H9 (cell line): ENCODE data around the gene PTPMT1. TPM values are rescaled to one million over a fixed set of nuclear protein-coding genes. Genes with fewer than 3 reads are reported as not detected.
"Not testable (repeated sequence)": the region's sequence is repeated elsewhere in the genome, so short reads cannot be mapped to it uniquely, and the experiment has no call there.

ENCODE experiments used
- DNase-seq: peaks from one replicate; pipeline ENCODE4 v3.0.0-alpha.2; 2017
- H2AFZ ChIP-seq: one replicate; pipeline ENCODE4 v1.6.1; 2013; ENCODE audit warnings: mild to moderate bottlenecking, low read length, control low read depth, moderate library complexity
- H2AK5ac ChIP-seq: 2 replicates; pipeline ENCODE4 v1.6.1; 2013; ENCODE audit warnings: low read length, control low read depth, mixed read lengths; ENCODE audit not compliant: insufficient read length
- H2BK120ac ChIP-seq: one replicate; pipeline ENCODE4 v1.6.1; 2013; ENCODE audit warnings: low read depth, mild to moderate bottlenecking, low read length, control low read depth, inconsistent platforms; ENCODE audit not compliant: poor library complexity, severe bottlenecking
- H2BK12ac ChIP-seq: 2 replicates; pipeline ENCODE4 v1.6.1; 2013; ENCODE audit warnings: low read length, control low read depth, mixed read lengths, low read depth; ENCODE audit not compliant: insufficient read length
- H2BK15ac ChIP-seq: 2 replicates; pipeline ENCODE4 v1.6.1; 2013; ENCODE audit warnings: low read depth, low read length, control low read depth
- H2BK20ac ChIP-seq: one replicate; pipeline ENCODE4 v1.6.1; 2013; ENCODE audit warnings: low read depth, mild to moderate bottlenecking, low read length, control low read depth, inconsistent platforms; ENCODE audit not compliant: poor library complexity, severe bottlenecking
- H2BK5ac ChIP-seq: 2 replicates; pipeline ENCODE4 v1.6.1; 2013; ENCODE audit warnings: low read length, control low read depth, mixed read lengths; ENCODE audit not compliant: insufficient read length
- H3K14ac ChIP-seq: 2 replicates; pipeline ENCODE4 v1.6.1; 2013; ENCODE audit warnings: low read length, control low read depth; ENCODE audit not compliant: insufficient read depth
- H3K18ac ChIP-seq: 2 replicates; pipeline ENCODE4 v1.6.1; 2013; ENCODE audit warnings: low read depth, mild to moderate bottlenecking, mixed read lengths, low read length, control low read depth; ENCODE audit not compliant: insufficient read length
- H3K23ac ChIP-seq: 2 replicates; pipeline ENCODE4 v1.6.1; 2013; ENCODE audit warnings: low read length, control low read depth, mixed read lengths, low read depth; ENCODE audit not compliant: insufficient read length
- H3K23me2 ChIP-seq: 2 replicates; pipeline ENCODE4 v1.6.1; 2013; ENCODE audit warnings: low read depth, mild to moderate bottlenecking, mixed read lengths, low read length, control low read depth; ENCODE audit not compliant: insufficient read length, poor library complexity, severe bottlenecking
- H3K27ac ChIP-seq: 2 replicates; pipeline ENCODE4 v1.5.1; 2013; ENCODE audit warnings: low read length, control low read depth, mixed read lengths, low read depth; ENCODE audit not compliant: insufficient read length
- H3K27me3 ChIP-seq: 2 replicates; pipeline ENCODE4 v1.6.1; 2013; ENCODE audit warnings: low read length, control low read depth, inconsistent platforms; ENCODE audit not compliant: insufficient read depth
- H3K4ac ChIP-seq: 2 replicates; pipeline ENCODE4 v1.6.1; 2013; ENCODE audit warnings: low read depth, mild to moderate bottlenecking, control low read depth, inconsistent platforms, low read length, moderate library complexity
- H3K4me1 ChIP-seq: 2 replicates; pipeline ENCODE4 v1.6.1; 2013; ENCODE audit warnings: low read length, control low read depth, inconsistent platforms; ENCODE audit not compliant: insufficient read depth
- H3K4me2 ChIP-seq: 2 replicates; pipeline ENCODE4 v1.6.1; 2013; ENCODE audit warnings: low read length, control low read depth, mixed read lengths; ENCODE audit not compliant: insufficient read length, insufficient read depth
- H3K56ac ChIP-seq: 2 replicates; pipeline ENCODE4 v1.6.1; 2013; ENCODE audit warnings: low read depth, mild to moderate bottlenecking, mixed read lengths, low read length, control low read depth; ENCODE audit not compliant: insufficient read length
- H3K79me1 ChIP-seq: 2 replicates; pipeline ENCODE4 v1.6.1; 2013; ENCODE audit warnings: low read depth, mild to moderate bottlenecking, moderate library complexity, low read length, control low read depth, inconsistent platforms; ENCODE audit not compliant: insufficient read depth, poor library complexity, severe bottlenecking
- H3K79me2 ChIP-seq: 2 replicates; pipeline ENCODE4 v1.6.1; 2013; ENCODE audit warnings: low read length, control low read depth, inconsistent platforms; ENCODE audit not compliant: insufficient read depth
- H3K9ac ChIP-seq: 2 replicates; pipeline ENCODE4 v1.6.1; 2013; ENCODE audit warnings: low read length, control low read depth, mixed read lengths; ENCODE audit not compliant: insufficient read length; ENCODE audit errors: extremely low read depth
- H3K9me3 ChIP-seq: one replicate; pipeline ENCODE4 v1.6.1; 2013; ENCODE audit warnings: low read depth, low read length, inconsistent platforms; ENCODE audit not compliant: control insufficient read depth
- H3T11ph ChIP-seq: one replicate; pipeline ENCODE4 v1.6.1; 2013; ENCODE audit warnings: mild to moderate bottlenecking, low read length, control low read depth, inconsistent platforms
- H4K20me1 ChIP-seq: one replicate; pipeline ENCODE4 v1.6.1; 2013; ENCODE audit not compliant: control insufficient read depth, insufficient read length, insufficient read depth
- H4K5ac ChIP-seq: 2 replicates; pipeline ENCODE4 v1.6.1; 2013; ENCODE audit warnings: low read depth, mild to moderate bottlenecking, mixed read lengths, low read length, control low read depth; ENCODE audit not compliant: insufficient read length
- H4K8ac ChIP-seq: replicated peaks from 2 replicates; pipeline ENCODE4 v1.6.1; 2013; ENCODE audit warnings: low read length, control low read depth, mixed read lengths, low read depth; ENCODE audit not compliant: insufficient read length
- H4K91ac ChIP-seq: 2 replicates; pipeline ENCODE4 v1.6.1; 2013; ENCODE audit warnings: low read depth, mild to moderate bottlenecking, moderate library complexity, mixed read lengths, low read length, control low read depth; ENCODE audit not compliant: insufficient read length
- H3K27ac Mint-ChIP-seq, 3 experiments: 2 replicates in 2 of 3; 3 replicates in 1 of 3; pipeline ENCODE4 v1.8.0; 2020 to 2021; ENCODE audit warnings: mixed read lengths in 3 of 3, mild to moderate bottlenecking in 1 of 3, moderate library complexity in 1 of 3
- H3K27me3 Mint-ChIP-seq: 2 replicates; pipeline ENCODE4 v1.8.0; 2021; ENCODE audit warnings: low read depth, mild to moderate bottlenecking, moderate library complexity, mixed read lengths
- H3K36me3 Mint-ChIP-seq, 3 experiments: 2 replicates in 2 of 3; 3 replicates in 1 of 3; pipeline ENCODE4 v1.8.0; 2020 to 2021; ENCODE audit warnings: low read depth in 3 of 3, mixed read lengths in 3 of 3; ENCODE audit not compliant: insufficient read depth in 1 of 3
- H3K4me1 Mint-ChIP-seq, 2 experiments: 2 replicates each; pipeline ENCODE4 v1.8.0; 2020; ENCODE audit warnings: mixed read lengths in 2 of 2
- H3K4me3 Mint-ChIP-seq, 2 experiments: 2 replicates in 1 of 2; 3 replicates in 1 of 2; pipeline ENCODE4 v1.8.0; 2020 to 2021; ENCODE audit warnings: mild to moderate bottlenecking in 2 of 2, mixed read lengths in 2 of 2, moderate library complexity in 1 of 2
- H3K9me3 Mint-ChIP-seq, 2 experiments: 2 replicates in 1 of 2; 3 replicates in 1 of 2; pipeline ENCODE4 v1.8.0; 2020; ENCODE audit warnings: mild to moderate bottlenecking in 2 of 2, mixed read lengths in 2 of 2, moderate library complexity in 1 of 2
- WGBS: extraction: QIAGEN DNeasy Blood & Tissue Kit; methylation state at CpG from one replicate; pipeline ENCODE4 v1.1.7; 2013; ENCODE audit warnings: missing lambda C conversion rate, low lambda C conversion rate, mixed read lengths; ENCODE audit not compliant: insufficient read length; ENCODE audit errors: extremely low coverage; 5-methylcytosine and 5-hydroxymethylcytosine counted together
- total RNA-seq: library from RNA; stranded (reverse); gene quantifications from 2 replicates; pipeline ENCODE4 v1.2.1, GENCODE V29; 2021

The PTPMT1 gene
- total RNA-seq, 1 experiment from 2014 or later = 72.9 TPM

GRCh38 chr11:47564366-47564765, 1.0 kb upstream of the PTPMT1 start:
- not testable (repeated sequence) for H3K27me3 Mint-ChIP-seq, H3K27ac ChIP-seq, H3K4me1 ChIP-seq, H3K9me3 Mint-ChIP-seq, DNase-seq, H3K4ac ChIP-seq, H3K4me2 ChIP-seq, H4K8ac ChIP-seq, H3K9me3 ChIP-seq, H3K79me2 ChIP-seq, H3T11ph ChIP-seq, H4K20me1 ChIP-seq, H3K27me3 ChIP-seq, H3K79me1 ChIP-seq, H2BK12ac ChIP-seq, H2AK5ac ChIP-seq, H2BK20ac ChIP-seq, H3K9ac ChIP-seq, H3K14ac ChIP-seq, H4K5ac ChIP-seq, H4K91ac ChIP-seq, H3K4me1 Mint-ChIP-seq, H3K23ac ChIP-seq, H3K56ac ChIP-seq, H2BK15ac ChIP-seq, H3K23me2 ChIP-seq, H2AFZ ChIP-seq, H3K18ac ChIP-seq, H3K27ac Mint-ChIP-seq, H2BK120ac ChIP-seq, H2BK5ac ChIP-seq
- Mint-ChIP-seq H3K36me3 (peaks cover 0 to 13% (median 6%) of the 10 kb centered on the region in 3 experiments; a peak in 5 of 7 replicates), H3K4me3 (peak overlapping the region; percentile 42 to 91; a peak in 3 of 5 replicates)
- WGBS = no CpG with 5 or more reads among the region's 10 CpGs
